ENCODE measurements around the gene C1orf94.

The C1orf94 gene

DNA sequence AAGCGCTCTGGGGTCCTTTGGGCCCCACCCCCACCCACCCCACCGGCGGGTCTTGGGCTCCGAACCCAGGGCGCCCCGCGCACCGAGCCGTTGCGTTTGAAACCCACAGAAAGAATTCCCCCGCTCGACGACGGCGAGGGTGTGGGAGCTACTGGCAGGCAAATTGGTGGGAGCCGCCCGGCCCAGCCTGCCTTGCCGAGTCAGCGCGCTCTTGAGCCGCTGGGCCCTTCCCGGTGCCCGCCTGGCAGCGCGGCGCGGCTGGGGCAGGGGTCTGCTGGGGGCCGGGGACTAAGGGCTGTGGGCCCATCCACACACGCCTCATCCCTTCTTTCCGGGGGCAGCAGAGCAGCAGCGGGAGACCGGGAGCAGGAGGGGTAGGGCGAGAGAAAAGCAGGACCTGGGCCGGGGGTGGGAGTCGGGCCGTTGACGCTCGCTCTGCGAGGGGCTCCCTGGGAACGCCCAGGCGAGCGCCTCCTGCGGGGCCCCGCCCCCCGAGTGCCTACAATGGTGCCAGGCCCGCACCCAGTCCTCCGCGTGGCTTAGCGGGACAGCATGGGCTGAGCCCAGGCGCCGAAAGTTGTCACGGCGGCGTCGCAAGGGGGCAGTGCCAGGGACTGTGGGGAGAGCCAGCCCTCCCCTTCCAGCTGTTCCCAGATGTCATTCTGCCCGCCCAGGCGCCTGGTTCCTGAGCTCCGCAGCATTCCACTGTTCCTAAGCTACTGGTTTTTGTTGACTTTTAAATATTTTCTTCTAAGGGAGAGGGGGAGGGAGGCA is at the start of gene C1orf94:
Gene C1orf94 (plus strand): TSS at position 78 of the 774 bp plus-strand sequence. CDS start 883 bp downstream, outside the sequence.
- DNase-seq = no peak

DNA sequence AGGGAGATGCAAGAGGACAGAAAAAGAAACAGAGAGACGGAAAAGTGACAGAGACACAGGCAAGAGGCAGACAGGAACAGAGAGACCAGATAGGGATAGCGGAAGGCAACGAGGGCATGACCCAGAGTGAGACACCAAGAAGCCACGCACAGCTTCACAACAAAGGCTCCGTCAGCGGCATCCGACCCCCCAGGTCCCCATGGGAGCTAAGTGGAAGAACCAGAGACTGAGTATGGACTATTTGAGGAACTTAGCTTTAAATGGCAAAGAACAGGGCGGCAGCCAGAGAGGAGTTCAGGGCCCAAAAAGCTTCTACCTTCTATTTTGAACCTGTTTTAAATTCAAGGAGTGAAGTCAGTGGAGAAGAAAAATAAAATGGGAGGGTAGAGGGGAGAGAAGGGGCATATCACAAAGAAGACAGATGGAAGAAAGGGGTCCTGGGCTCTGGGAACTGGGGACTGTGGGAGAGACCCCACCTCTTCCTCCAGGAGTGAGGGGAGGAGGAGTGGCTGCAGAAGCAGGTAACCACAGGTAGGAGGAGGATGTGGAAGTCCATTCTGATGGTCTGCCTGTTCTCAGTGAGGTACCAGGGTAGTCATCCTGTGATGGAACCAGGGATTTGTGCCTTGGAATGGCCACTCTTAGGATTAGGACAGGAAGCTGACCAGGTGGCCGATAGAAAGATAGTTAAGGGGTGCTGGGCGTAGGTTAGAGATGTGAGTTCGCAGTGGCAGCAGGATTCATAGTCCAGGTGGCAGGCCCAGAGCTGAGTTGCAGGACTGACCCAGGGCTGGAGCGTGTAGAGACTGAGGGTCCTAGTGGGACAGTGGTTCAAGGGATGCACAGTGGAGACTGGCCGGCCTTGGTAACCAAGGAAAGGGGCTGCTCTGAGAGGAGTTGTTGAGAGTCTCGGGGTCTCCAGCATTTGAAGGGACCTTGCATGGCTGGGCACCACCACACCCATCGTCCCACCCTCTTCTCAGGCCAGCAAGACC is 49.4 kb upstream of the C1orf94 start:
- DNase-seq = no peak

DNA sequence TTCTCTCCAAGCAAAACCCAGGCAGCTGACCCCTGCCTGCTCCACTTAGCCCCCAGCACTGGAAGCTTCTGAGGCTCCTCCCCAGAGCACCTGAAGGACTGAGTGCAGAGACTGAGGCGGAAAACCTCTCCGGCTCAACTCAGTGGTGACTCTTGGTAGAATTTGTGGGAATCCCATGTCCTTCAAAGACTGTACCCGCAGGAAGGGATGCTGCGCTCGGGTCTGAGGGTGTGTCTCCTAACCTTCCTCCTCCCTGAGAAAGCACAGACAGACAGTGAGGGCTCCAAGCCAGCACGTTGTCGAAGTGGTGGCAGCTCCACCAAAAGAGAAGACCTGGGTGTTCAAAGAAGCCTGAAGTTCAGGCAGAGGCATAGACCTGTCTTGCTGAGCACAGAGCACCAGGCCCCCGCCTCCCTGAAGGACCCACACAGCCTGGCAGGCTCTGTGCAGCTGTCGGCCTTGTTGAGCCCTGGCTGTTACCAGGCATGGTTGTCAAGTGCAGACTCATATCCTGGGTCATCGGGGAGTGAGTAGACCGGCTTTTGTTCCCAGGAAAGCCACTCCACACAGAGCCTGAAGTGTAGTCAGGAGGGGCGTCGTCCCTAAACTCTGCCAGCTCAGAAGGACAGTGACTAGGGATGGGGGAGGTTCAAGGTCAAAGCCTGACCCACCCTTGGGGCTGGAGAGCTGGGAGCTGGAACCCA is 48.4 kb upstream of the C1orf94 start:
- no peak for DNase-seq

GRCh38 chr1:34129630-34130029 is 47.1 kb upstream of the C1orf94 start:
- DNase-seq = no peak

GRCh38 chr1:34130306-34130705 is 46.4 kb upstream of the C1orf94 start:
- DNase-seq = no peak

- DNase-seq = no peak
Measured at GRCh38 chr1:34131396-34132160, 45.1 kb upstream of the C1orf94 start.

DNA sequence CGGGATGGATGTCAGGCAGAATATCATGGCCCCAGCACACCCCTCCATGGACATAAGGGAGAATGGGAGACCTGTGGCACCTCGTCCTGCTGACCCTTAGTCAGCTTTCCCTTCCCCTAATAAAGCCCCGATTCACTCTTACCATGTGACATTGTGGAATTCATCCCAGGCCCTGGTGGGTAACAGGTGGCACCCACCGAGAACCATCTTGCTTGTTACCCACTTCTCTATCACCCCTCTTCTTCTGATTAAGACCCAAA is 44.6 kb upstream of the C1orf94 start:
- DNase-seq = no peak

DNA sequence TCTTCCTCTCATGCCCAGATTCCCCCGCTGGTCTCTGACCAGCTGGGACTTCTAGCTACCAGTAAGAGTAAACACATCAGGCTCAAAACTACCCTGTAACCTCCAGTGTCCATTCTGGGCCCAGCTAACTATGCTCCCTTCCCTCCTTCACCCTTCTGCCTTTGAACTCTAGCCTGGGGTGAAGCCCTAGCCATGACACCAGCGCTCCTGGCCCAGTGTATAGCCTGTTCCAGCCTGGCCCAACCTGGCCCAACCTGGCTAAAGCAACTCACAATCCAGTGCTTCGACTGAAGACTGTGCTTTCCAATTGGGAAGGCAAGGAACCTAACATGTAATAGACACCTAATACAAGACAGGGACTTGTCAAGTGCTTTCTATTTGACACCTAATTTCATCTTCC is 39.3 kb upstream of the C1orf94 start:
- DNase-seq = no peak

GRCh38 chr1:34140011-34140676 is 36.6 kb upstream of the C1orf94 start:
- DNase-seq = no peak

DNA sequence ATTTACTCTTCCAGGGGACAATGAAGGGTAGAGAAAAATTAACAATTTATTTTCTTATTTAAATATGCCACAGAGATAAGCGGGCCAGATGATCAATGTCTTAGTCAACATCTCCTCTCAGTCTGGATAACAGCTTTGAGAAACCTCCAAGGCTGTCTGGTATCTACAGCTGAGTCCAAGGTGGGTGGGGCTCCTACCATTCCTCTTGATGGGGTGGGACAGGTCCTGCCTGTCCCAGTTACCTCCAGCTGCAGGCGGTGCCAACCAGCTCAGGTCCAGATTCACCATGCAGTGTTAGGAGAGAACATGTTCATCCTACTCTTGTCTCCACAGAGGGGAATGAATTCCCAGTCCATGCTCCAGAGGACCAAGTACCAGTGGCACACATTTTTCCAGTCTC is 32.7 kb upstream of the C1orf94 start:
- no peak for DNase-seq

DNA sequence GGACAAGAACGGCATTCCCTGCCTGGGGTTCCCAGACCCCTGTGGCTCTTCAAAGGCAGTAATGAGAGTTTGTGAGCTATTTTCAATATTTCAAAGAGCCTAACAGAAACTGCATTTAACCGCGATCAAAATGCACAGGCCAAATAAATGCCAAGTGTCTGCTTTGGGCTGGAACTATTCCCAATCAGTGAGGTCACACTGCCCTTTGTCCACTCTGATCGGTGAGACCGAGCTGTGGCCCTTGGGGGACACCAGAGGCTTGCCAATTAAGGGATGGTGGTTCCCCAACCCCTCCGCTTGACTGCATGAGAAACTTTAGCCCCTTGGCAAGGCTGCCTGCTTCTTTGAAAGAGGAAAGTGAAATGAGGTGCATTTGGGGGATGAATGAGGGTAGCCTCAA is 31.9 kb upstream of the C1orf94 start:
- DNase-seq = no peak

DNA sequence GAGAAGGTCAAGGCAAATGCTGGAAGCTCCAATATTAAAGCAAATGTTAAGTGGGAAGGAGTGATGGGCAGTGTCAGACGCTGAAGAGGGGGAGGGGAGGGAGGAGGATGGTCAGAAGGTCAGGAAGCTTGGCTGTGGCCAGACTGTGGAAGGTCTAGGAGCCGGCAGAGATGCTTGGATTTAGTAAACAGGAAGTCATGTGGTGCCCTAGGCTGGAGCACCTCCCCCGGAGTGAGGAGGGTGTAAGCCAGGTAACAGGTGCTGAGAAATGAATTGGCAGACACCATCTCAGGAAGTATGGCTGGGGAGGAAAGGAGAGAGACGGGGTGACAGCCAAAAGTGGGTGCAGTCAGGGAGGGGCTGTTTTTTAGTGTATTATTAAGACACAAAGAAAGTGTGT is 29.4 kb upstream of the C1orf94 start:
- no peak for DNase-seq

DNA sequence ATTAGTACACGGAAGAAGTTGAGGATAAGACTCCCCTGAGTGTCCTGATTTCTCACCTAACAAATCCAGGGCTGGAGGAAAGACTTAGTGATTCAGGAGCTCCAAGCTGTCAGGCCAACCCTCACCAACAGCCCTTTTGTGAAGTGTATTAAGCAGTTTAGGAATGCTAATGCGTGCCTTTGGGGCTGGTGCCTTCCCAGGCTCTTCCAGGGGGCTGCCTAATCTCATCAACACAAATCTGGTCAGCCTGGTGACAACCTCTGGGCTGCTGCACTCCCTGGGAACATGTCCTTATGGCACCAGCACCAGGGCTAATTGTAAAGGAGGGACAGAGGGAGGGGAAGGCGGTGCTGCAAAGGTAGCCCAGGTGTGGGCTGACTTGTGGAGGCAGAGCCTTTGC is 27.2 kb upstream of the C1orf94 start:
- no peak for DNase-seq

DNA sequence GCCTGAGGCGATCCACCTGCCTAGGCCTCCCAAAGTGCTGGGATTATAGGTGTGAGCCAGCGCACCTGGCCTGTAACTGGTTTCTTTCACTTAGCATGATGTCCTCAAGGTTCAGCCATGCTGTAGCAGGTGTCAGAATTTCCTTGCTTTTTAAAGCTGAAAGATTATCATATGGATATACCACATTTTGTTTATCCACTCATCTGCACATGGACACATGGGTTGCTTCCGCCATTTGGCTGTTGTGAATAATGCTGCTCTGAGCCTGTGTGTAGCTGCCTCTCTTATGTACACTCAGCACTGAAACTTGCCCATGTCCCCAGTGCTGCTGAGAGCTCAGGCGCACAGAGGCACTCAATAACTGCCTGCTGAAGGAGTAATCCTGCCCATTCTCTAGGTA is 23.5 kb upstream of the C1orf94 start:
- DNase-seq = no peak

- DNase-seq = no peak
Measured at GRCh38 chr1:34155860-34156259, 20.8 kb upstream of the C1orf94 start.

DNA sequence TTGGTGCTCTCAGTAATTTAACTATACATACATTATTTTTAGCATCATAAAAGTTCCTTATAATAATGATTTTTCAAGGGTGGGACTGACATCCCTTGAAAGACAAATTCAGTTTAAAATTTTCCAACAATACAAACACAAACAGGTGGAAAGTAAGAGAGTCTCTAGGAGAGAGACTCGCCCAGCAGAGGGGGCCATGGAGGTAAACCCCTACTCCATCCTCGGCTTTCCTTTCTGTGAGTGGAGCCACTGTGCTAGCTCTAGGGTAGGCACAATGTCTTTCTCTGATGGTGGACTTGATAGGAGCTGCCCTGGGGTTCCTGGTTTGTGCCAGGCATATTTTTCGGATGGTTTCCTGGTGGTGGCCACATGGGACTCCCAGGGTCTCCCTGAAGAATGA is 20.0 kb upstream of the C1orf94 start:
- DNase-seq = no peak

DNA sequence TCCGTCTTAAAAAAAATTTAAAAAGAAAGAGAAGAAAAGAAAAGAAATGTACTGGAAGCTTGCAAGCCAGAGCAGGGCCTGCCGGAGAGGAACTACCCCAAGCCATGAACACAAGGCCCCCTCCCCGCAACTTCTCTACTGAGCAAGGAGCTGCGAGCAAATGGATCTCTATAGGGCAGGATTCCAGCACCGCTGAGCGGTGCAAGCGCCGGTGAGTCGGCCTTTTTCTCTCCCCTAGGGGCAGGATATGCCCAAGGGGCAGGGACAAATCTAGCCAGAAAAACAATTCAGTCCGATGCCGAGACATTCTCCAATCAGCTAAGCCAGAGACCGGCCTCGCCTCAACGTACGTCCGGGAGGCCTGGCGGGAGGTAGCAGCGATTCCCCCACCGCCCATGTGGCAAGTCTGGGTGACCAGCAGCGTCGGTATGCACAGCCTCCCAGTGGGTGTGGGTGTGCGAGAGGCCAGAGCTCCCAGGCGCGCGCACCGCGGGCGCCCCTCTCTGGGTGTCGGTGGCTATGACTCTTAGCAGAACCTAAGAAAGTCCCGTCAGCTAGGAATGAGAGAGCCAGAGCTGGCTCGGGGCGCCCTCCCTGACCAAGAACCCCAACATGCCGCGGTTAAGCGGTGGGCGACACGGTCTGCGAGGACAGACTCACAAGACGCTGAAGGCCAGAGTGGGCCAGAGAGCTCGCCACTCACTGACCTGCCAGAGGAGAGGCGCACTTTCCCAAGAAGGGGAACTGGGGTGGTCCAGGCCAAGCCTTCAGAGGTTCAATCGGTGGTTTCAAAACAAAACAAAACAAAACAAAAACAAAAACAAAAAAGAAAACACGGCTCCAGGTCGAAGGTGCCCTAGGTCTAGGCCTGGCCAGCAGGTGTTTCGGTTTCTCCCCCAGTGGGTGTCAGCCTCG is 13.6 kb upstream of the C1orf94 start:
- no peak for DNase-seq

GRCh38 chr1:34163792-34164731 is 12.6 kb upstream of the C1orf94 start:
- no peak for DNase-seq

DNA sequence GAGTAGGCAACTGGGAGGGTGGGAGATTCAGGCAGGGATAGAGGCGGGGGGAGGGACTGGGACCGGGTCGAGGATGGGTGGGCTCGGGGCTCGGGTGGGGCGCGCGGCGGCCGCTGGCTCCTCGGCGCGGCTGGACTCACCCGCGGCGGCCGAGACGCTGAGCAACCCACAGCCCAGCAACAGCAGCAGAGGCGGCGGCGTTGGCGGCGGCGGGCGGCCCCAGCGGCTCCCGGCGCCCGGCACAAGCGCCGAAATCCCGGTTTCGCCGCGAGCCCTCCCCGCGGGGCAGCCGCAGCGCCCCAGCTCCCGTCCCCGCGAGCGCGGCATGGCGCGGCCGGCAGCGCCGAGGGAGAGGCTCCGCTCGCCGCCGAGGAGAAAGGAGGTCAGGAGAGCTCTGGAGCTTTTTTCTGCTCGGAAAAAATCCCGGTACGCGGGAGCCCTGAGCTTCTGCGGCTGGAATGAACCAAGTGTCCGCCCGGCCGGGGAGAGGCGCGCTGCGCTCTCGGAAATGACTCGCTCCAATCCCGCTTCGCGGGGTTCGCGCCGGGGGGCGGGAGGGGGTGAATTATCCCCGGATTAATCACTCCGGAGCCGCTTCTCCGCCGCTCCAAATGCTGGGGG is 11.8 kb upstream of the C1orf94 start, which contains the start of gene CSMD2:
Gene CSMD2 (minus strand): TSS at position 460 of the 621 bp plus-strand sequence. CDS start 133 bp downstream, at position 327.
- no peak for DNase-seq

Data from activated CD8-positive, alpha-beta memory T cell treated with anti-CD3 and anti-CD28 coated beads for 24 hours (primary cell).